ENCODE results near the gene ELK3. TPM values are rescaled to one million over a fixed set of nuclear protein-coding genes. Genes with fewer than 3 reads are reported as not detected.
A peak's percentile ranks its signal among the peaks of the same experiment; 100 is the strongest.

ELK3 gene
- total and polyA plus RNA-seq, 2 of the 13 experiments (the other 11 are each of a cell fraction or from before 2014, with no cell fraction given) = 2.9 to 3.2 TPM

GRCh38 chr12:96226801-96227348 is 32.7 kb downstream of the ELK3 start:
- DNase-seq (ENCODE audit: low spot score) (no peak), FAIRE-seq (no peak), ATAC-seq (no peak)
- TF ChIP-seq PLRG1 (conservative IDR thresholded peaks at IDR 0.05) (no peak), ZNF646 (CRISPR knock-in tag; IDR thresholded peaks at IDR 0.05) (no peak), ZNF354B (CRISPR knock-in tag; IDR thresholded peaks at IDR 0.05) (no peak), SRF (IDR thresholded peaks at IDR 0.05; ENCODE audit: low read depth, low read length) (no peak), ZFP82 (CRISPR knock-in tag; IDR thresholded peaks at IDR 0.05; ENCODE audit: borderline replicate concordance) (no peak), HHEX (CRISPR knock-in tag; IDR thresholded peaks at IDR 0.05) (no peak), ZNF256 (CRISPR knock-in tag; conservative IDR thresholded peaks at IDR 0.05) (no peak), ZZZ3 (CRISPR knock-in tag; IDR thresholded peaks at IDR 0.05; ENCODE audit: borderline replicate concordance) (no peak), HCFC1 (IDR thresholded peaks at IDR 0.05; ENCODE audit: low read depth, low read length) (no peak), SMARCE1 (IDR thresholded peaks at IDR 0.05; ENCODE audit: borderline replicate concordance) (no peak), ZNF772 (CRISPR knock-in tag; IDR thresholded peaks at IDR 0.05) (no peak), MED13 (CRISPR knock-in tag; IDR thresholded peaks at IDR 0.05) (no peak), PHF5A (CRISPR knock-in tag; IDR thresholded peaks at IDR 0.05; ENCODE audit: low read depth, unreplicated experiment) (no peak), AHR (CRISPR knock-in tag; IDR thresholded peaks at IDR 0.05) (no peak), SMAD3 (CRISPR knock-in tag; IDR thresholded peaks at IDR 0.05) (no peak), TBP (CRISPR knock-in tag; IDR thresholded peaks at IDR 0.05) (no peak)
- no peak overlapping the region for H2AFZ ChIP-seq (ENCODE audit: low read length)
- no peaks in the 10 kb centered on the region for H3K27me3 ChIP-seq (ENCODE audit: control insufficient read depth in 1 of 2, insufficient read depth in 2 of 2, low read length in 2 of 2)
- no TSS peak for BruUV-seq (replicated peaks)
- H3K79me2 ChIP-seq (ENCODE audit: insufficient read depth, low read length) = no peaks in the 10 kb centered on the region
- no peaks in the 10 kb centered on the region for H3K9me3 ChIP-seq (ENCODE audit: low read length)
- H3K4me1 ChIP-seq (ENCODE audit: insufficient read depth, low read length) = peaks cover 35% of the 10 kb centered on the region
- intact Hi-C loops (cut with micrococcal nuclease; ENCODE audit: unreplicated experiment) (loop anchor here (2.0 kb wide), 1 partner anchor 174 kb away; the partner anchor contains the start of gene CDK17), in situ Hi-C loops (cut with HindIII; ENCODE audit: extremely low pct_ligation_motif_present, low pct_unique_long_range_greater_than_20kb) (no loop called here)
- WGBS (ENCODE audit: low lambda C conversion rate) = 84% methylated on average over 17 of the region's 17 CpGs
- no peaks in the 10 kb centered on the region for H3K36me3 ChIP-seq (replicated peaks in 1 of 2; ENCODE audit: control insufficient read depth in 1 of 2, insufficient read depth in 2 of 2, low read length in 2 of 2)
- CTCF ChIA-PET (ENCODE audit: low intra/inter-chr PET ratio, low total read pairs) = no interaction called here
- H4K20me1 ChIP-seq (ENCODE audit: insufficient read depth, low read length) = no peaks in the 10 kb centered on the region
- no peak overlapping the region for H3K9ac ChIP-seq (ENCODE audit: insufficient read depth, low read depth, low read length)
- peak overlapping the region; percentile 39 for H3K27ac ChIP-seq (ENCODE audit: extremely low read length, insufficient read depth, low read length)
- H3K4me3 ChIP-seq (replicated peaks in 1 of 3; ENCODE audit: insufficient read depth in 1 of 3, low read depth in 2 of 3, low read length in 3 of 3) = no peak overlapping the region
- no peak overlapping the region for H3K4me2 ChIP-seq (ENCODE audit: low read depth, low read length)
- POLR2A ChIA-PET = interaction anchor here (1.0 kb wide), 1 partner anchor 174 kb away, joined by 4 read pairs; the partner anchor contains the start of gene CDK17

Measured in HepG2 (cell line).